Ishikawa (cell line): Measurements from ENCODE around the gene MUC22.

Experiments
- TAF1 ChIP-seq: IDR thresholded peaks from 2 replicates; pipeline ENCODE4 v1.6.1; 2012; ENCODE audit warnings: low read depth, mild to moderate bottlenecking
- TEAD4 ChIP-seq: IDR thresholded peaks from 2 replicates; pipeline ENCODE4 v1.6.1; 2012
- TF ChIP-seq, protein P1 (sequence below): IDR thresholded peaks from 2 replicates; pipeline ENCODE4 v1.6.1; 2012; ENCODE audit warnings: low read depth, mild to moderate bottlenecking

DNA sequence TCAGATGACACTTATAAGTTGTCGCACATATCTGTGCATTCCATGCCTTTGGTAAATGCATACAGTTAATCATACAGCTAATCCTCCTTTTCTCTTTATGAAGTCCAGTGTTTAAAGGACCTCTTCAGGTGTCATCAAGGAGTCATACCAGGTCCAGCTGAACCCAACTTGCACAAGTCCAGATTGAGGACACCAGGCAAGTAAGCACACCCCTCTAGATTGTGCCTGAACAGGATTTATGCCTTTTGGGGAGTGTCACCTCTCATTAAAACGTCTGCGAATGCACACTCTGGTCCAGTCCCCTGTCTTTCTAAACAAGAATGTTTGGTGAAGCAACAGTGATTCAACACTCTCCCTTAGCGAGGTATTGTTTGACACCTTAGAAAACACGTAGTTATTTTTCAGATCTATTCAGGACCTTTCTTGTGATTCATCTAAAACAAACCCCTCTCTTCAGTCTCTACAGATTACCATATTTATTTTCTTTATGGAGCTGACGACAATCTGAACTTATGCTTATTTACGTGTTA, 53.7 kb downstream of the MUC22 start:
- TF ChIP-seq TAF1 (no peak), TEAD4 (no peak)
- TF ChIP-seq, protein P1, sequence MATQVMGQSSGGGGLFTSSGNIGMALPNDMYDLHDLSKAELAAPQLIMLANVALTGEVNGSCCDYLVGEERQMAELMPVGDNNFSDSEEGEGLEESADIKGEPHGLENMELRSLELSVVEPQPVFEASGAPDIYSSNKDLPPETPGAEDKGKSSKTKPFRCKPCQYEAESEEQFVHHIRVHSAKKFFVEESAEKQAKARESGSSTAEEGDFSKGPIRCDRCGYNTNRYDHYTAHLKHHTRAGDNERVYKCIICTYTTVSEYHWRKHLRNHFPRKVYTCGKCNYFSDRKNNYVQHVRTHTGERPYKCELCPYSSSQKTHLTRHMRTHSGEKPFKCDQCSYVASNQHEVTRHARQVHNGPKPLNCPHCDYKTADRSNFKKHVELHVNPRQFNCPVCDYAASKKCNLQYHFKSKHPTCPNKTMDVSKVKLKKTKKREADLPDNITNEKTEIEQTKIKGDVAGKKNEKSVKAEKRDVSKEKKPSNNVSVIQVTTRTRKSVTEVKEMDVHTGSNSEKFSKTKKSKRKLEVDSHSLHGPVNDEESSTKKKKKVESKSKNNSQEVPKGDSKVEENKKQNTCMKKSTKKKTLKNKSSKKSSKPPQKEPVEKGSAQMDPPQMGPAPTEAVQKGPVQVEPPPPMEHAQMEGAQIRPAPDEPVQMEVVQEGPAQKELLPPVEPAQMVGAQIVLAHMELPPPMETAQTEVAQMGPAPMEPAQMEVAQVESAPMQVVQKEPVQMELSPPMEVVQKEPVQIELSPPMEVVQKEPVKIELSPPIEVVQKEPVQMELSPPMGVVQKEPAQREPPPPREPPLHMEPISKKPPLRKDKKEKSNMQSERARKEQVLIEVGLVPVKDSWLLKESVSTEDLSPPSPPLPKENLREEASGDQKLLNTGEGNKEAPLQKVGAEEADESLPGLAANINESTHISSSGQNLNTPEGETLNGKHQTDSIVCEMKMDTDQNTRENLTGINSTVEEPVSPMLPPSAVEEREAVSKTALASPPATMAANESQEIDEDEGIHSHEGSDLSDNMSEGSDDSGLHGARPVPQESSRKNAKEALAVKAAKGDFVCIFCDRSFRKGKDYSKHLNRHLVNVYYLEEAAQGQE: no peak
